Thymus (tissue), 11 donors: ENCODE measurements around the gene LINGO3. TPM values are rescaled to one million over a fixed set of nuclear protein-coding genes. Genes with fewer than 3 reads are reported as not detected.

ENCODE experiments used
- DNase-seq, 9 donors: peaks; one replicate each; pipeline ENCODE4 v3.0.0-alpha.2; 2013; ENCODE audit warnings: low spot score in 9 of 9, low read depth in 6 of 9, missing footprints in 1 of 9
- H3K27ac ChIP-seq, 2 donors: one replicate each; pipeline ENCODE4 v1.5.1; 2013; ENCODE audit warnings: control low read depth in 1 of 2, low read depth in 1 of 2, low read length in 1 of 2, mild to moderate bottlenecking in 1 of 2, moderate library complexity in 1 of 2
- H3K27me3 ChIP-seq, 2 donors: one replicate each; pipeline ENCODE4 v1.5.1; 2013; ENCODE audit warnings: low read length in 1 of 2; ENCODE audit not compliant: control insufficient read depth in 2 of 2, insufficient read depth in 1 of 2
- H3K36me3 ChIP-seq, 2 donors: one replicate each; pipeline ENCODE4 v1.5.1; 2013; ENCODE audit warnings: low read length in 1 of 2, mild to moderate bottlenecking in 1 of 2, moderate library complexity in 1 of 2; ENCODE audit not compliant: control insufficient read depth in 2 of 2, insufficient read depth in 2 of 2
- H3K4me1 ChIP-seq, 2 donors: one replicate each; pipeline ENCODE4 v1.5.1; 2013; ENCODE audit warnings: low read length in 2 of 2; ENCODE audit not compliant: control insufficient read depth in 2 of 2, insufficient read depth in 2 of 2
- H3K4me3 ChIP-seq, 2 donors: one replicate each; pipeline ENCODE4 v1.5.1; 2013; ENCODE audit warnings: low read length in 2 of 2, control low read depth in 1 of 2, mild to moderate bottlenecking in 1 of 2
- H3K9me3 ChIP-seq, 2 donors: one replicate each; pipeline ENCODE4 v1.5.1; 2013; ENCODE audit warnings: low read length in 1 of 2, mild to moderate bottlenecking in 1 of 2; ENCODE audit not compliant: control insufficient read depth in 2 of 2, insufficient read depth in 1 of 2
- WGBS: extraction: QIAGEN DNeasy Blood & Tissue Kit; methylation state at CpG from one replicate; pipeline ENCODE4 v1.1.7; 2013; 5-methylcytosine and 5-hydroxymethylcytosine counted together
- polyA plus RNA-seq: library from polyadenylated mRNA; stranded (reverse); fragments of 200-250 nt; gene quantifications from one replicate; pipeline ENCODE4 v1.2.3, GENCODE V29; 2013
- total RNA-seq: library from RNA; stranded (reverse); fragments of 120-200 nt; gene quantifications from one replicate; pipeline ENCODE4 v1.2.4, GENCODE V29; 2013
- donor health status: healthy.

Gene LINGO3
- total and polyA plus RNA-seq, 2 donors, result 0.05 to 0.16 TPM

DNA sequence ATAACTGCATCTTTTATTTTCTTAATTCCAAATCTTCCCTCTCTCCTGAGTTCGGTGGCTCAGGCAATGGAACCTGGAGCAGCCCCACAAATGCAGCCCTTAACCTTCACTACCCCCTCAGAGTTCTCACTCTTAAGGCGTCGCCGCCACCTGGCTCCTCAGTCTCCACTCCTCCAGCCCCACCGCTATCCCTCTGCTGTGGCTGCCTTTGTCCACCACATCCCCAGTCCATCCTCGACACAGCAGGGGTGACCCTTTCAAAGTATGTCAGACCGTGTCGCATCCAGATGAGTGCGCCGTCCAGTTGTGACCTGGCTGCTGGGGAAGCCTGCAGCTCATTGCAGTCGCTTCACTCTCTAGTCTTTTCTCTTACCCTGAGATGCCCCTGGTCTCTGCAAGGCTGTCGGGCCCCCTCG lies 21.6 kb upstream of the LINGO3 start:
- H3K27ac ChIP-seq, result no peak overlapping the region
- DNase-seq, result no peak
- 91% methylated on average over 13 of the region's 13 CpGs for WGBS

DNA sequence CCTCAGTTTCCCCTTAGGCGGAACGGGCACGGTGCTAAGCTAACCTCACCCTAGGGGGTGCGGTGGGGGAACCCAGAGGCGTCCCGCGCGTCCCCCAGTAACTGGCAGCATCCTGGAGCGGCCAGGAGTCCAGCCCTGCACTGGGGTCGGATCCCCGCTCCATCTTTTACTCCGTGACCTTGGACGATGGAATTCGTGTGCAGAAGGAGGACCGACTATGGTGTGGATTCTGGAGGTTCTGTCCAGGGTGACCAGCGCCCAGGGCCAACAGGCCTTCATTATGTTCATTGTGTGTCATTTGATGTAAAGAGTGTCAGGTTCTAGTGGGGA lies 21.2 kb upstream of the LINGO3 start:
- no peaks in the 10 kb centered on the region for H3K27me3 ChIP-seq
- H3K4me1 ChIP-seq, result peaks cover 43 to 63% of the 10 kb centered on the region in 2 donors
- H3K9me3 ChIP-seq, result peaks cover 0 to 14% of the 10 kb centered on the region in 2 donors
- peaks cover 5 to 17% of the 10 kb centered on the region in 2 donors for H3K36me3 ChIP-seq
- 12% methylated on average over 16 of the region's 16 CpGs for WGBS
- H3K27ac ChIP-seq, result peak overlapping the region; percentile 26 to 58
- DNase-seq, result no peak
- peak overlapping the region; percentile 90 to 95 for H3K4me3 ChIP-seq

More for the DNA sequence above, 21.6 kb upstream of the LINGO3 start:
- Histone ChIP-seq H3K9me3 (peaks cover 1 to 18% of the 10 kb centered on the region in 2 donors), H3K4me1 (peaks cover 44 to 63% of the 10 kb centered on the region in 2 donors), H3K27me3 (no peaks in the 10 kb centered on the region), H3K4me3 (peak overlapping the region; percentile 90 to 95), H3K36me3 (peaks cover under 1 to 14% of the 10 kb centered on the region in 2 donors)

DNA sequence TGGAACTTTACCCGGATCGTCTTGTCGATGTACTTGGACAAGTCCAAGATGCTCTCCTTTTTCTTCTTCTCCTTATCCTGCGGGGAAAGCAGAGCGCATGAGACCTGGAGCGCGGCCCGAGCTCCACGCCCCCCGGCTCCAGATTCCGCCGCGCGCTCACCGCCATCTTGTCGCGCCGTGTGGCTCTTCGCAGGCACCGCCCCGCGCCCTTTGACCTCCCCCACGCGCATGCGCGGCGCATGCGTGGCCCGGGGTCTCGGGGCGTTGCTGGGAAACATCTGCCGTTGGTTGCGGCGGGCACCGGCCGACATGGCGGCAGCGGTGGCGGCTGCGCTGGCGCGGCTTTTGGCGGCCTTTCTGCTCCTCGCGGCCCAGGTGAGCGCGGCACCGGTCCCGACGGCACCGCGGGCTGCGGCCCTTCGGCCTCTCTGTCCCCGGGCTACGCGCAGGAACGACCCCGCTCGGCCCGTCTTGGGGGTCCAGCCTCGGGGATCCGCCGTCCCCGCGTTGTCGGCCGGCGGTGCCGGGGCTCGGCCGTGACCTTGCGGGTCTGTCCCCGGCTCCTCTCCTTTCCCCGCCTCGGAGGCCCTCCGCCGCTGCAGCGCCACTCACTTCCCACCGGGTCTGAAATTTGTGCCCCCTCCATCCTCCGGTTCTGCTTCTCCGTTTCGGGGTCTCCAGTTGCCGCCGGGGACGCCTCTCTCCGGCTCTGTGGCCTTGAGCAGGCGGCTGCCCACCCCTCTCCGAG lies 20.6 kb upstream of the LINGO3 start, which contains the start of the genes LSM7 and SPPL2B:
TSS of gene LSM7 (minus strand) at position 186 of the 748 bp plus-strand sequence. CDS start at position 166, 20 bp downstream.
TSS of gene SPPL2B (plus strand) at position 284 of the 748 bp plus-strand sequence. CDS start at position 310, 26 bp downstream.
- peaks cover 38 to 57% of the 10 kb centered on the region in 2 donors for H3K4me1 ChIP-seq
- under 1% methylated on average over 89 of the region's 89 CpGs for WGBS
- peak; percentile 63 to 97 (median 86) for DNase-seq
- H3K4me3 ChIP-seq, result peak within 1 kb of the TSS; percentile 90 to 95
- H3K27me3 ChIP-seq, result no peaks in the 10 kb centered on the region
- peaks cover 0 to 9% of the 10 kb centered on the region in 2 donors for H3K9me3 ChIP-seq
- peak within 1 kb of the TSS; percentile 81 to 84 for H3K27ac ChIP-seq
- peaks cover 7 to 22% of the 10 kb centered on the region in 2 donors for H3K36me3 ChIP-seq

DNA sequence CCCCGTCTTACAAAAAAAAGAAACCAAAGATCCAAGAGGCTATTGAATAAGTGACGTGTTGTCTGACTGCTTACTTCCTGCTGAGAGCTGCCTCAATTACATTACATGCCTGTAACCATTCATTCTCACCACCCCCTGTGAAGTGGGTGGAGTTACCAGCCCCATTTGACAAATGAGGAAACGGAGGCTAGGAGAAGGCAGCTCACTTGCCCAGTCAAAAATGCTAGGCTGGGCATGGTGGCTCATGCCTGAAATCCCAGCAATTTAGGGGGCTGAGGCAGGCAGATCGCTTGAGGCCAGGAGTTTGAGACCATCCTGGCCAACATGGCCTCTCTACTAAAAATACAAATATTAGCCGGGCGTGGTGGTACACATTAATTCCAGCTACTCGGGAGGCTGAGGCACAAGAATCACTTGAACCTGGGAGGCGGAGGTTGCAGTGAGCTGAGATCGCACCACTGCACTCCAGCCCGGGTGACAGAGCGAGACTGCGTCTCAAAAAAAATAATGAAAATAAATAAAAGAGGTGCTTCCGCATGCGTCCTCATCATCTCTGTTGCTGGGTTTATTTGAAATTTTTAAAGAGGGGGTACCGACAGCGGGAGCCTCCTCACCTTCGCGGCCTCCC lies 19.9 kb upstream of the LINGO3 start:
- H3K27me3 ChIP-seq, result no peaks in the 10 kb centered on the region
- H3K27ac ChIP-seq, result peak overlapping the region; percentile 81 to 84
- H3K4me1 ChIP-seq, result peaks cover 35 to 51% of the 10 kb centered on the region in 2 donors
- peak in 7 of 9 donors; percentile 30 to 80 (median 52) for DNase-seq
- peak overlapping the region; percentile 90 to 95 for H3K4me3 ChIP-seq
- peaks cover 10 to 28% of the 10 kb centered on the region in 2 donors for H3K36me3 ChIP-seq
- peaks cover 0 to 5% of the 10 kb centered on the region in 2 donors for H3K9me3 ChIP-seq
- 1% methylated on average over 18 of the region's 18 CpGs for WGBS

DNA sequence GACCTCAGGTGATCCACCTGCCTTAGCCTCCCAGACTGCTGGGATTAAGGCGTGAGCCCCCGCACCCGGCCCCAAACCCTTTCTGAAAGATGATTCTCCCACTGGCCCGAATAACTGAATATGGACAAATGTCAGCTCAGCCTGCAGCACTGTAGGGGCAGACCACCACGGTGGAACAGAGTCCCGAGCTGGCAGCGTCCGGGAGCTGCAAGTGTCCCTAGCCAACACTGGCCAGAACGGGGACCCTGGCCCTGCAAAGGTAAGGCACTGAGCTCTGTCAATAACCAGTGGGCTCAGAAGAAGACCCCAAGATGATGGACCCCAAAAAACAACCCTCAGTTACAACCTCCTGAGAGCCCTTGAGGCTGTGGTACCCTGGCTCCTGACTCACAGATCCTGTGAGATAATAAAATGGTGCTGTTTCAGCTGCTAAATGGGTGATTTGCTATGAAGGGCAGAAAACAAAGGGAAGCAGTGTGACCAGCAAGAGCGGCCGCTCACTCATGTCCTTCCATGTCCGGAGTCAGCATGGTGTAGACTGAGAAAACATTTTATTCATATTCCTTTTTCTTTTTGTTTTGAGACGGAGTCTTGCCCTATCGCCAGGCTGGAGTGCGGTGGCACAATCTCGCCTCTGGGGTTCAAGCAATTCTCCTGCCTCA lies 18.9 kb upstream of the LINGO3 start:
- no peak overlapping the region for H3K27ac ChIP-seq
- 90% methylated on average over 16 of the region's 16 CpGs for WGBS
- DNase-seq, result no peak
- H3K9me3 ChIP-seq, result peaks cover 0 to 3% of the 10 kb centered on the region in 2 donors
- peaks cover 26 to 42% of the 10 kb centered on the region in 2 donors for H3K4me1 ChIP-seq
- H3K36me3 ChIP-seq, result peaks cover 14 to 35% of the 10 kb centered on the region in 2 donors
- H3K4me3 ChIP-seq, result no peak overlapping the region
- no peaks in the 10 kb centered on the region for H3K27me3 ChIP-seq

DNA sequence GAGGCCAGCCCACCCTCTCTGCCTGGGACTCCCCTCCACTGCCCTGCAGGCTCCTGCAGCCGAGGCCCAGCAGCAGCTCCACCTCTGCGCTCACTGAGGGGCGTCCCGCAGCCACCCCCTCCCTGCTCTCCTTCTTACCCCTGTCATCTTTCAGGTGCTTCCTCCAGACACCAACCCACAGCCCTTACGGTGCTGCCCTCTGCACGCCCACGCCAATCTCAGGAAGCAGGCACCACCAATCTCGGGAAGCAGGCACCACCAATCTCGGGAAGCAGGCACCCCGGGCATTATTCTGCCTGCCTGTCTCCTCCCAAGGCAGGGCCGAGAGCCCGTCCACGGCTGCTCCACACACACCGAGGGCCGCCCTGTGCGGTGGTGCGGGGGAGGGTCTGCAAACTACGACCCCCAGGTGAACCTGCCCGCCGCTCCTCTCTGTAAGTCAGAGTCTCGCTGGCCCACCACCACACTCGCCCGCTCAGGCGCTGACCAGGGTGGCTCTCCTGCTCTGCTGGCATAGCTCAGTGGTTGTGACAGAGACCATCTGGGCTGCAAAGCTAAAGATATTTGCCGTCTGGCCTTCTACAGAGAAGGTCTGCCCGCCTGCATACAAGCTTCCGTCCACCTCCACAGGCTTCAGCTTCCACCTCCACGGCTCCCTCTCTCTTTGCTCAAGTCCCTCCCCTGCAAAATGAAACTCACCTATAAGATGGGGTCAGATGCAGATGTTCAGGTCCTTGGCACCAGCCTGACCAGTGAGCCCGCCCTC lies 17.5 kb upstream of the LINGO3 start:
- 19% methylated on average over 29 of the region's 29 CpGs for WGBS
- Histone ChIP-seq H3K4me3 (no peak overlapping the region), H3K36me3 (peaks cover 26 to 42% of the 10 kb centered on the region in 2 donors), H3K9me3 (no peaks in the 10 kb centered on the region), H3K27me3 (no peaks in the 10 kb centered on the region), H3K27ac (no peak overlapping the region), H3K4me1 (peaks cover 25 to 28% of the 10 kb centered on the region in 2 donors)
- no peak for DNase-seq

DNA sequence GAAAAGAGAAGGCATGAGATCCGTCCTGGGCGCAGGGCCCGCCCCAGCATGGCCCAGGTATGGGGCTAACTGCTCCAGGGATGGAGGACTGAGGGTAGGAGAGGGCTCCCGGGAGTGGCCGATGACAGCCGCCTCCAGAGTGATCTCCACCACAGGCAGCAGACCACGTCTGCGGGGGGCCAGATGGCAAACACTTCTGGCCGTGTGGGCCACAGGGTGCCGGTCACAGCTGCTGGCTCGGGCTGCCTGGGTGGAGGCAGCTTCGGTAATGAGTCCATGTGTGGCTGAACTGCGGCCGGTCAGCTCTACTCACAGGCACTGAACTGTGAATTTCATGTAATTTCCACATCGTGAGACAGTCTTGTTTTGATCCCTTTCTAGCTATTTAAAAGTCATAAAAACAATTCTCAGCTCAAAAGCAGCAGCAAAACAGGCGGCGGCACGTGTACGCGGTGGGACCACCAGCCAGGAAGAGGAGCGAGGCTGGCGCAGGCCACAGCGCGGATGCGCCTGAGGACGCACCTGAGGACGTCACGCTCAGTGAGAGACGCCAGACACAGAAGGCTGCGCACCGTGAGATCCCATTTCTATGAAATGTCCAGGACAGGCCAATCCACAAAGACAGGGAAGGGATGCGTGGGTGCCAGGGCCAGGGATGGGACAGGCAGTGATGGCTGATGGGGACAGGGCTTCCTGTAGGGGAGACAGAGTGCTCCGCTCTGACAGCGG lies 16.4 kb upstream of the LINGO3 start:
- DNase-seq, result no peak
- Histone ChIP-seq H3K36me3 (peaks cover 26 to 42% of the 10 kb centered on the region in 2 donors), H3K27ac (peak overlapping the region in 1 of 2 donors; percentile 47), H3K4me1 (peaks cover 18 to 19% of the 10 kb centered on the region in 2 donors), H3K27me3 (no peaks in the 10 kb centered on the region), H3K4me3 (no peak overlapping the region), H3K9me3 (no peaks in the 10 kb centered on the region)
- whole genome bisulfite sequencing, result 82% methylated on average over 34 of the region's 34 CpGs

DNA sequence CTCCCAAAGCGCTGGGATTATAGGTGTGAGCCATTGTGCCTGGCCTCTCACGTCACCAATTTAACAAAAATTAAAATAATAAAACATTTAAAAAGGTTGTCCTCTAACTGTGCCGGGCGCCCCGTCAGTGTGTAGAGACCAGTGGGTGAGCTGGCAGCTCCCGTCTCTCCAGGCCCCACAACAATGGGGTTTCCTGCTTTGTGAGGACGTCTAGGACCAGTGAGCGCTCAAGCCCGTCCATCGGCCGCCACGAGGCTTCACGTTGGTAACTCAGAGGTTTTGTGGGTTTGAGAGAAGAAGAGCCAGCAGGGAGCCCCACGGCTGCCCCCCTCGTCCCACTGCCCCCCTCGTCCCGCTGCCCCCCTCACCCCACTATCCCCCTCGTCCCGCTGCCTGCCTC lies 15.8 kb upstream of the LINGO3 start:
- H3K27me3 ChIP-seq, result no peaks in the 10 kb centered on the region
- peaks cover 12 to 15% of the 10 kb centered on the region in 2 donors for H3K4me1 ChIP-seq
- H3K36me3 ChIP-seq, result peaks cover 26 to 42% of the 10 kb centered on the region in 2 donors
- WGBS, result 92% methylated on average over 19 of the region's 19 CpGs
- DNase-seq, result no peak
- H3K9me3 ChIP-seq, result no peaks in the 10 kb centered on the region
- no peak overlapping the region for H3K27ac ChIP-seq
- no peak overlapping the region for H3K4me3 ChIP-seq
